Activated naive CD4-positive, alpha-beta T cell treated with Interleukin-2 at 50 U/mL for 16 hours (primary cell): ENCODE results near the gene IFT81.

Experiments used
- DNase-seq: peaks from one replicate; pipeline ENCODE4 v3.0.0-alpha.2; 2020

IFT81 gene

DNA sequence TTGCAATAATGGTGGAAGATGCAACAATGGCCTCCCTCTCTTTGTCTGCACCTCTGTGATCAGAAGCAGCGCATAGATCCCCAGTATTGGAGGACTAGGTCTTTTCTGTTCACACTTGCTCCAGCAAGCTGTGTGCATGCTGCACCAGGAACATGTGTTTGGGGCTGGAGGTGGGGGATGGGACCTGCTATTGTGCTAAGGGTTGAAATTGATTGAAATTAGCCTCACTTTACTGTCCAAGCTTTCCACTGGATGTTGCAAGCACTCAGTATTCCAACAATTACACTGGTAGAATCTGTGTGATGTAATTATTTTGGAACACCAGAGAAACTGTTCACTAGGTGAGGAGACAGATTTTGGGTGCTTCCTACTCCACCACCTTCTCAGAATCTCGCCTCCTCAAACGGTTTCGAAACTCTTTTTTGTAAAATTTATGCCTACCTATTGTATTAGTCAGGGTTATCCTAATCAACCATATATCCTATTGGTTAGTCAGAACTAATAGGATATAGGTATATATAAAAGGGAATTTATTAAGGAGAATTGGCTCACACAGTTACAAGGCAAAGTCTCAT, 35.6 kb downstream of the IFT81 start:
- no peak for DNase-seq

DNA sequence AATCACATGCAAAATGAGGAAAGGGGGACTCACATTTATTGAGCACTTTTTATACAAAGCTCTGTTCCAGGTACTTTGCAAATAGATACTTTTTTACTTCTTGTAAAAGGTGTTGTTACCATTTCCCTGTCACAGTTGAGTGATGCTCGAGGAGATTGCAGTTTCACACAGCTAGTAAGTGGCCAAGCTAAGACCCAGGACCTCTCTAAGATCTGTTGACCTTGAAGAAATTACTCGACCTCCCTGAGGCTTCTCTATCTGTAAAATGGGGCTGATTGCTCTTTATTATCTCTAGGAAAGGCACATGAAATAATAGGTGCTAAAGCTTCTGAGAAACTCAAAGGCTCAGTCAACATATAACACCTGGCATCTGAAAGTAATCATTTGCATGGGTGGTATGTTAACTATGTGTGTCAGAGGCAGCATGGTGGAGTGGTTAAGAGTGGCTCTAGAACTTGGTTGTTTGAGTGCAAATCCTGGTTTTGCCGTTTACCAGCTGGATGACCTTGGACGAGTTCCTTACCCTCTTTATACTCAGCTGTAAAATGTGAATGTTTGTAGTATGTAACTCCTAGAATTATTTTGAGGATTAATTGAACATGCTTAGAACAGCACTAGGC, 41.5 kb downstream of the IFT81 start:
- no peak for DNase-seq

DNA sequence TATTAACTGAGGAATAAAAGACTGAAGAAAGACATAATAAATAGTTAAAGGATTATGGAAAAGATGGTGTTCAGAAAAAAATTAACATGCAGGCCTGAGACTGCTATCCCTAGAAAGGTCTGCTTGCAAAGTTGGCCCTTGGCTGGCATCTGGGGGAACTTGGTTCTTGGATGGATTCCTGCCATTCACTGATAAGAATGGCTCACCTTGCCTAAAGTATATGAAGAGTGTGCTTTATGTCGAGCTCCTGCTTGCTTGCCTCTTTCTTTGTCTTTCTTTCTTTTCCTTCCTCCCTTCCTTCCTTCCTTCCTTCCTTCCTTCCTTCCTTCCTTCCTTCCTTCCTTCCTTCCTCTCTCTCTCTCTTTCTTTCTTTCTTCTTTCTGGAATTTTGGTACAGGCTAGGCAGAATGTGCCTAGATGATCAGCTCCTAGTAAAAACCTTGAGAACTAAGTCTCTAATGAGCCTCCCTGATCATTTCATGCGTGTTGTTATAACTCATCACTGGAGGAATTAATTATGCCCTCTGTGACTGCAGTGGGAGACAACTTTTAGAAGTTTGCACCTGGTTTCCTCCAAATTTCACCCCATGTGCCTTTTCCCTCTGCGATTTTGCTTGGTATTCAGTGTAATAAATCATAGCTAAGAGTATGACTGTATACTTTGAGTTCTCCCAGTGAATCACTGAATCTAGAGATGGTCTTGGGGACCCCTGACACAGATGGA, 44.7 kb downstream of the IFT81 start:
- DNase-seq, result no peak

DNA sequence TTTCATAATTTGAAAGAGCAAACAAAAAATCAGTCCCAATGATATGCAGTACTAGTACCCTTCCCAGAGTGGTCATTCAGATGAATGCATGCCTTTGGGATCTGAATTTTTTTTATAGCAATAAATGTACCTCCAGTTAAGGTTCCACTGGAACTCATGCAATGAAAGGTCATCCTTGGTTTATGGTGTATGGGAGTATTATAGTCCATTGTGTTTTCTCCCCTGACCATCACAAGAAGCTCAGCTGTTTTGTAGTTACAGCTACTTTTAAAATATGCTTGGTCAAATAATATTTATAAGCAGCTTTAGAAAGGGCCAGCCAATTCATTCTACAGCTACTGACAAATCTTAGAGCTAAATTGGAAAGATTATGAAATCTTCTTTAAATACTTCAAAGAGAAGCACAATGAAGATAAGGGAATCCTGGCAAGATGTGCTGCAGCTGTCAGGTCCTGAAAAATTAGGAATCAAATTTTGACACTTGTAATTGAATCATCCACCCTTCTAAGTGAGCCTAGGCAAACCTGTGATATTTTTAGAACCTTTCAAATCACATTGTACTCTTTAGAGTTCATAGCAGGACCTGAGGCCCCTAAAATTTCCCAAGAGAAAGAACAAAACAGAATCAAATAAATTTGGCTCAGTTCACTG, 46.5 kb downstream of the IFT81 start:
- DNase-seq, result no peak

DNA sequence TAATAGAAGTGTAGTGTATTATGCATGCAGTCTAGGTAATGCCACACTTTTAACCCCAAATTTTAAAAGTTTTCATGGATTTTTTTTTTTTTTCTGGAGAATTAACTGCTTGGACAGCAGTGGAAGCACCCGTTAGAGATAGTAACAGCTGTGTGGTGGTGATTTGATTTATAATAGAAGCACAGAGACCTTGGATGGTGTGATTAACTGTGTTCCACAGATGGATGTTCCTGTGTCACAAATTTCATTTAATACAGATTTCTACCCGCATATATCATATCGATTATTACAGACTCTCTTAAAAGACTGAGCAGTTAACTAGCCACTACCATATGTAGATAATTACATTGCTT, 47.0 kb downstream of the IFT81 start:
- DNase-seq, result no peak

DNA sequence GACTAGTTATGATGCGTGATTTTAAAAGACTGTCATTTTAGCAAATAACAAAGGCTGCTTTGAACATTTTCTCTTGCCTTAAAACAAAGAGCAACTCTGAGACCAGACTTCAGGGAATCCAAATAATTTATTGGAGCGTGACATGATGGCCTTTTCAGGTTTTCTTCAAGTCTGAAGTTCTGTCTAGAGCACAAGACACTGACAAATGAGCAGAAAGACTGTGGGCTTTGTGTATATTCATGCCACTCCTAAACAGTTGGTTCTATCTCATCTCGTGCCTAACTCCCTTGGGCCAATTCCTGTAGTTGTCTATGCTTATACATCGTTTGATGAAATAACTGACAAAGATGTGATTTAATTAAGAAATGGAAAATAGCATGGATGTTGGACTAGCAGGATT, 47.5 kb downstream of the IFT81 start:
- no peak for DNase-seq

DNA sequence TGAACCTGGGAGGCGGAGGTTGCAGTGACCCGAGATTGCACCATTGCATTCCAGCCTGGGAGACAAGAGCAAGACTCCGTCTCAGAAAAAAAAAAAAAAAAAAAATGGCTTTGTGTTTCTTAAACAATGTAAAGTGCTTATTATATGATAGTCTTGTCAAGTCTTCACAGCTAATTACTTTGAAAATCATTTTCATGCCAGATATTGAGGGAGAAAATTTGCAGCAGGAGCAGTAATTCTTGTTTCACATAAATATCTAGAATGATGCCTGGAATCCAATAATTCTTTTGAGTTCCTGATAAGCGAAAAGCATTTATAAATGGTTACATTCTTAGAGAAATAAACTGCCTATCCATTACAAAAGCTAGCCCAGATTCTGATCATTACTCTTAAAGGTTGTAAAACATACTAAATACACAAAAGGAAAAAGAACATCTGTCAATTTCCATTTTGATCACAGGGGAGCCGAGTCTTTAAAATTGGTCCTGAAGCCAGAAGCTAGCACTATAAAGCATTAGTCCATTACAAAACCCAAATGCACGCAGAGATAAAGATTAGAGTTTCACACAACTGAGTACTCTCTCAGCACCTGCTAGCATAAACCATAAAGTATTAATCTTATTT, 50.3 kb downstream of the IFT81 start:
- no peak for DNase-seq

DNA sequence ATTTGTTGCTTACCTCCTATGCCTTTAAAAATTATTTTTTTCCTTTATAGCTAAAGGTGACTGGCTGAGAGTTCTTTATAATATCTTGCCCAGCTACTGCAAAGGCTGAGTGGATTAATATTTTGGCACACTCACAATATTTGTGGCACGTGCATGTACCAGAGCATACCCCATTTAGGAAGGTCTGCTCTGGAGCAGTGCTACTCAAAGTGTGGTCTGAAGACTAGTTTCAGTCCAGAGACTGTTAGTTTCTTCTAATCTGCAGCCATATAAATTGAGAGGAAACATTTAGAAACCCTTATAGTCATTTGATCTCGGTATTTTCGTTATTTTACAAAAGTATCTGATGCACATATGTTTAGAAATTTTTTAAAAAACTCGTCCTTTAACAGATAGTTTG, 51.0 kb downstream of the IFT81 start:
- no peak for DNase-seq

DNA sequence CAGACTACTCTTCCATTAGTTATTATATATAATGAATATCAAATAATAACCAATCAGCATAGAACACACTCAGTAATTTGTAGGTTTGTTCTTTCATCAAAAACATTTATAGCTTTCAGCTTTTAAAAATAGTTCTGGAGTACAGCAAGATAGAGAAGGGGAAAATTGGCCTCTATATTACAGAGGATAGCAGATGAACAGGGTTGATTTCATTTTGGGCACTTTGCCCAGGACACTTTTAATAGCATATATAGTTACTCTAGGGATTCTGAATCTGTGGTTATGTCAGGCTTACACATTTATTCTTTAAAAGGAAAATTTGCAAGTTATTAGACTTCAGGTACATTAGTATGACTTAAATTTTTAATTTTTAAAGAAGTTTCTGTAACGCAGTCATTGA, 52.6 kb downstream of the IFT81 start:
- DNase-seq, result no peak

DNA sequence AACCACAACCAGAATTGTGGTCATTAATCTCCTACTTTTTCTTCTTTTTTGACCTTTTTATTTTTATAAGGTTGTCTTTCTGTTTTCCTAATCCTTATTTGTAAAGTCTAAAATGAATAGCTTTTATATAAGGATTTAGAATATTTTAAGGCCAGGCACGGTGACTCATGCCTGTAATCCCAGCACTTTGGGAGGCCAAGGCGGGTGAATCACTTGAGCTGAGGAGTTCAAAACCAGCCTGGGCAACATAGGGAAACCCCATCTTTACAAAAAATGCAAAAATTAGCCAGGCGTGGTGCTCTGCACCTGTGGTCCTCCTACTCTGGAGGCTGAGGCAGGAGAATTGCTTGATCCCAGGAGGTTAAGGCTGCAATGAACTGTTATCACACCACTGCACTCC, 55.1 kb downstream of the IFT81 start:
- DNase-seq, result no peak

DNA sequence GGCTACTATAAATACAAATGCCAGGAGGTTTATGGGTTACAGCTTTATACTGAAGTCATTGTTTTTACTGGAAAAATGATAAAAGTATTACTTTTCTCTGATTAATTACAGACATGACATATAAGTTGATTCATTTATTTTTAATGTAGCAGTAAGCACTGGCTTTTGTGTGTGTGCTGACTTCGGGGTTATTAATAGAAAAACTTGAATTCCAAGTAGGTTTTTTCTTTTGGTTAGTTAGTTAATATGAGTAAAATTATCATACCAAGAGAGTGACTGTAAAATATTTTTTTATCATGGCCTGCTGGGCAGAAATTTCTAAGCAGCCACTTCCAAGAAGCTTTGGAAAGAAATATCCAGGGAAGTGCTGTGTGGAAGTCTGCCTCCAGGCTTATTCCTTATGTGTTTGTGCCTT, 56.4 kb downstream of the IFT81 start:
- no peak for DNase-seq

DNA sequence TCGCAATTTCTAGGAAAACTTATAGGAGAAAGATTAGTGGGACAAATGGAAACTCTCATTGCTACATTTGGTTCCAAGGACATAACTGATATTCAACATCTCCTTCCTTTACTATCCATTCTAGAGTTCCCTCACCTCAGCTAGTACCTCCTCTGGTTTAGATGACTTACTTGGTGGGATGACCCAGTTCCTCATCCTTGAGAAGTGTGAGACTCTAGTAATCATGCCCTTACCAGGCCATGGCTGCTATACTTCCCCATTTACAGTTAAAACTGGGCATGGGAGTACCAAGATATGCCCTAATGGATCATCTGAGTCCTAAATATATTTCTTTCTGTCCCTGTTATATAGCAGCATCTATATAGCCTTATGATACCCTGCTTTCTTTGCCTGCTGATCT, 58.1 kb downstream of the IFT81 start:
- no peak for DNase-seq

DNA sequence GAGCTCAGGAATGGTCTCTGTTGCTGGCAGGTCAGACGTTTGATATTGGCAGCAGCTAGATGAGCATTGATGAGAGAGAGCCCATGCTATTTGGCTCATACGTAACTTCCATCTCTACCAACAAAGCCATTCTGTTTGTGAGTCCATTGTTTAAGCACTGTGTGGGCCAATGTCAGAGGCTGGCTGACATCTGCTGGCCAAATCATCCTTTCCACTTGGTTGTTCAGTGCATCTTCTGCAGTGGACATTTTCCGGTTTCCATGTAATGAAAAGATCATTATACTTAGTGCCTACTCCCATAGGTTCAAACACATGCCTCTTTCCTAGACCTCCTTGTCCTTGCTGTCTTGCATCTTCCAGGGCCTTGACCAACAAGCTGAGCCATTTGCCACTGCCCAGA, 59.2 kb downstream of the IFT81 start:
- no peak for DNase-seq

DNA sequence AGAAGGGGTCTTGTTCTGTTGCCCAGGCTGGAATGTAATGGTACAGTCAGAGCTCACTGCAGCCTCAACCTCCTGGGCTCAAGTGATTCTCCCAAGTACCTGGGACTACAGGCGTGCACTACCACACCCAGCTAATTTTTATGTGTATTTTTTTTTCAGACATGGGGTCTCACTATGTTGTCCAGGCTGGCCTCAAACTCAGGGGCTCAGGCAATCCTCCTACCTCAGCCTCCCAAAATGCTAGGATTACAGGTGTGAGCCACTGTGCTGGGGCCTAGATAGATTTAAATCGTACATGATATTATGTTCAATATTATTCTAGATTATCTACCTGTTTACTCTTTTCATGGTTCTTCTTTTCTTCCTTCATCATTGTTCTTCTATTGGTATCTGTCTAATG, 61.5 kb downstream of the IFT81 start:
- no peak for DNase-seq

DNA sequence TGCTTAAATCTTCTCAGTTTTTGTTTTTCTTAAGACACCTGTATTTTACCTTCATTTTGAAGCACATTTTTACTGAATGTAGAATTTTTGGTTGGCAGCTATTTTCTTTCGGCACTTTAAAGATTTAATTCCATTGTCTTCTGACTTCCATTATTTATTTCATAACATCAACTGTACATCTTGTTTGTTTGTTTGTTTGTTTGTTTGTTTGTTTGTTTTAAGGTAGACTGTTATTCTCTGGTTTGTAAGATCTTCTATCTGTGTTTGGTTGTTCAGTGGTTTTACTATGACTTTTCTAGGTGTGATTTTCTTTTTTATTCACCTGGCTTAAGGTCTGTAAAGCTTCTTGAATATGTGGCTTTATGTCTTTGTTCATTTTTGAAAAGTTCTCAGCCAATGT, 61.9 kb downstream of the IFT81 start:
- DNase-seq, result no peak

DNA sequence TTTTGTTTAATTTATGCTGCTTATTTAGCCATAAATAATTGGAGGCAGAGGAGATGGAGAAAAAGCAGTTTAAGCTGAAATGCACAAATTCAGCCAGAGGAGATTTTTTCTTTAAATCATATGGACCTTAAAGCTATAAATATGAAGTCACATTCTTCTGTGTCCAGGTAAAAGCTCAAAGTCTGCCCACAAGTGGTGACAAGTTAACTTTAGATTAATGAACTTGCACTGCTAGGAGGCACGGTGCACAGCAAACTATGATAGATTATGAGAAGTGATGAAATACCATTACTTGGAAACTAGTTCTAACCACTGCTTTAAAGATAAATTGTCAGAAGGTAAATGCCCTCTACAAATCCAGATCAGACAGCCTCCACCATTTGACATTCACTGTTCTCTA, 69.0 kb downstream of the IFT81 start:
- no peak for DNase-seq

DNA sequence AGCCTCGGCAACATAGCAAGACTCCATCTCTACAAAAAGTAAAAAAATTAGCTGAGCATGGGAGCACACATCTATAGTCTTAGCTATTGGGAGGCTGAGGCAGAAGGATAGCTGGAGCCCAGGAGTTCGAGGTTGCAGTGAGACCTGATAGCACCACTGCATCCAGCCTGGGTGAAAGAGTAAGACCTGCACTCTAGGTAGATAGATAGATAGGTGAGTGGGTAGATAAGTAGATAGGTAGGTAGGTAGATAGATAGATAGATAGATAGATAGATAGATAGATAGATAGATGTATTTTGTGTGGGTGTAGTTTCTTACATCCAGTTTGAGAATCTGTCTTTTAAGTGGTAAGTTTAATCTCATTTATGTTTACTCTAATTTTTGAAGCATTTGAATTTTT, 72.8 kb downstream of the IFT81 start:
- no peak for DNase-seq

DNA sequence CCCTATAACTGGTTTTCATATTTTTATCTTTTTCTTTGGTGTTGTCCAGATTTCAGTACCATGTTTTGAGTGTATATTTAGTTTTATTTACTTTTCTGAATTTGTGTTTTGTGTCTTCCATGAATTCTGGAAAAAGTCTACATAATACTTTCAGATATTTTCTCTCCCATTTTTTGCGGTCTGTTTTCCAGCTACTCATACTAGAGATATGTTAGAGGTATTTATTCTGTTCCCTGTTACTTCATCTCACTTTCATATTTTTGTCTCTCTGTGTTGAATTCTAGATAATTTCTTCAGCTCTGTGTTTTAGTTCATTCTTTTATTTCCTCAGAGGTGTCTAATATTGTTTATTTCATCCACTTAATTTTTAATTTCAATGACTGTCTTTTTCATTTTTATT, 74.2 kb downstream of the IFT81 start:
- DNase-seq, result no peak

DNA sequence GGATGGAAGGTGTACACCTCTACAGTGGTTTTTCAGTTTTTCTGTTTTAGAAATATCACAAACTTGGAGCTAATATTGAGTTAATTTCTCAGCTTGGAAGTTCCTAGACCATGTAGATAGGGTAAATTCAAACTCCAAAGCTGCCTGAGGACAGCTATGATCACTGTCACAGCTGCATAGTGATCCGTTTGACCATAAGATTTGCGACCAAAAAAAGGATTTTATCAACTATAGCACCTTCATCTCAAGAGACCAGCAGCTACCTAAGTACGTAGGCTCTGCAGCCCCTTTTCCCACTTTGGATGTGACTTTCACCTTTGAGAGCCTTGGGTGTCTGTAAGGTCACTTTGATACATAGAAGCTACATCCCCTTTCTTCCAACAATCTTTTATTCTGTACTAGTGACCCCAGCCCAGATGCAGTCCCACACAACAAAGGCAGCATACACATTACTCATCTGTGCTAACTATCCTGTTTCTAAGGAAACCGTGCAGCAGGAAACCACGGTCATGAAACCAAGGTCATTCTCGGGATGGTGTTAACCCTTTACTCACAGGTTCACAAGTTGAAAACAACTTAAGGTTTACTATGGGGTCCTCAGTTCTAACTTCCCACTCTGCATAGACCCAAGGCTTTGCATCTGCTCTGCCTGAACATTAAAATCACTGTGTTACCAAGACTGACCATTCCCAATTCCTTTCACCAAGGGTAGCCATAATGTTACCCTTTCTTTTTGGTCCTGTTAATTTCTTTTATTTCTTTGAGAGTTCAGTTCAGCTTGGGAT, 75.4 kb downstream of the IFT81 start:
- DNase-seq, result no peak

DNA sequence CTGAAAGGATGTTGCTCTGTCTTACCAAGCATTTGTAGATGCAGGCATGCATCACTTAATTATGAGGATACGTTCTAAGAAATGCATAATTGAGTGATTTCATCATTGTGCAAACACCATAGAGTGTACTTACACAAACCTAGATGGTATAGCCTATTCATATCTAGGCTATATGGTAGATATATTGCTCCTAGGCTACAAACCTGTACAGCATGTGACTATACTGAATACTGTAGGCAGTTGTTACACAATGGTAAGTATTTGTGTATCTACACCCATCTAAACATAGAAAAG, 75.9 kb downstream of the IFT81 start:
- DNase-seq, result no peak

DNA sequence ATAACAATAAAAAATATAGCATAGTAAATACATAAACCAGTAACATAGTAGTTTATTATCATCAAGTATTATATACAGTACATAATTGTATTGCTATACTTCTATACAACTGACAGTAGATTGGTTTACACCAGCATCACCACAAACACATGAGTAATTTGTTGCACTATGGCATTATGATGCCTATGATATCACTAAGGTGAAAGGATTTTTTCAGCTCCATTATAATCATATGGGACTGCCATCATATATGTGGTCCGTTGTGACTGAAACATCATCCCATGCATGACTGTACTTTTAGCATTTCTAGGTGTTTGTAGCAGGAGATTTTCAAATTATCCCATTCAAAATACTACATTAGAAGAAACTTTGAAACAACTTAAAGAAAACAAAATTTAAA, 77.8 kb downstream of the IFT81 start:
- no peak for DNase-seq

DNA sequence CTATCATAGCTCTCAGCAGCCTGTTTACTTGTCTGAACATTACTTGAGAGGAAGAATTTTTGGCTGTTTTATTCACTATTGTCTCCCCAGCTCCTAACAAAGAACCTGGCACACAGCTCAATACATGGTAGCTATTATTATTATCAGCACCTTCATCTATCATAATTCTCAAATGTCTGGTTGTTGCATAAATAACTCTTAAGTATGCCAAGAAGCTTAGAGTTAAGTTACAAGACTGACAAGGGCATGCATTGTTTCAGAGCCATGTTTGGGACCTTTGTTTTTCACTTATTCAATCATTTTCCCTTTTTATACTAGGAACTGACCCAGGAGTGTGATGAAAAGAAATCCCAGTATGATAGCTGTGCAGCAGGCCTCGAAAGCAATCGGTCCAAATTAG, 79.4 kb downstream of the IFT81 start:
- no peak for DNase-seq

DNA sequence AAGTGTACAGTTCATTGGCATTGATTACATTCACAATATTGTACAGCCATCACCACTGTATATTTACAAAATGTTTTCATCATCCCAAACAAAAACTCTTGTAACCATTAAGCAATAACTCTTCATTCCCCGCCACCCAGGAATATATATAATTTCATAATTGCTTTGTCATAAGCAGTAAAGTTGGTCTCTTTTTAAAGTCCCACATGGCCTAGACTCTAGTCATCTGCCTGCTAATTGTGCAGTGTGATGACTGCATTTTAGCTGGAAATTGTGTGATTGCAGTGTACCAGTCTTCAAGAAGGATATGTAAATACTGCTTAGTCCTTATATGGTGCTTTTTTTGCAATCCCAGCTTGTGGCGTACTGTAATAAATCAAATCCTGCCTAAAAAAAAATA, 81.8 kb downstream of the IFT81 start:
- no peak for DNase-seq
